HEK293 (cell line): ENCODE data around the gene PLEKHA6.

ENCODE experiments used
- CTCF ChIP-seq: fragments of 450-650 bp; formaldehyde crosslinking; IDR thresholded peaks from 2 replicates; pipeline ENCODE4 v1.5.1; 2016; ENCODE audit warnings: missing biosample characterization, missing genetic modification characterization
- ZBTB10 ChIP-seq: fragments of 450-650 bp; formaldehyde crosslinking; IDR thresholded peaks from 2 replicates; pipeline ENCODE4 v1.5.1; 2016; ENCODE audit warnings: missing biosample characterization, missing genetic modification characterization
- ZBTB11 ChIP-seq: fragments of 450-650 bp; formaldehyde crosslinking; conservative IDR thresholded peaks from 2 replicates; pipeline ENCODE4 v1.5.1; 2016; ENCODE audit warnings: low read depth, missing biosample characterization, missing genetic modification characterization
- ZBTB17 ChIP-seq: fragments of 450-650 bp; formaldehyde crosslinking; IDR thresholded peaks from 2 replicates; pipeline ENCODE4 v1.5.1; 2016; ENCODE audit warnings: missing biosample characterization, missing genetic modification characterization
- ZNF175 ChIP-seq: fragments of 450-650 bp; formaldehyde crosslinking; IDR thresholded peaks from 2 replicates; pipeline ENCODE4 v1.5.1; 2016; ENCODE audit warnings: missing biosample characterization, missing genetic modification characterization
- ZNF19 ChIP-seq: fragments of 450-650 bp; formaldehyde crosslinking; IDR thresholded peaks from 2 replicates; pipeline ENCODE4; 2016; ENCODE audit warnings: missing biosample characterization, missing genetic modification characterization, low read depth
- ZNF292 ChIP-seq: fragments of 450-650 bp; formaldehyde crosslinking; IDR thresholded peaks from 2 replicates; pipeline ENCODE4 v1.5.1; 2016; ENCODE audit warnings: low read depth, missing biosample characterization, missing genetic modification characterization, borderline replicate concordance
- ZNF510 ChIP-seq: fragments of 450-650 bp; formaldehyde crosslinking; IDR thresholded peaks from 2 replicates; pipeline ENCODE4 v1.5.1; 2018; ENCODE audit warnings: mild to moderate bottlenecking, missing genetic modification characterization, missing biosample characterization; ENCODE audit not compliant: insufficient replicate concordance
- ZNF626 ChIP-seq: fragments of 450-650 bp; sonication (Bioruptor Pico); formaldehyde crosslinking; IDR thresholded peaks from 2 replicates; pipeline ENCODE4 v1.5.1; 2018; ENCODE audit warnings: missing biosample characterization, missing genetic modification characterization, inconsistent platforms

- TF ChIP-seq CTCF (tag by site-specific recombination) (no peak), ZNF626 (tag by site-specific recombination) (no peak), ZNF19 (tag by site-specific recombination) (no peak), ZNF292 (tag by site-specific recombination) (no peak), ZBTB10 (tag by site-specific recombination) (no peak), ZNF175 (tag by site-specific recombination) (no peak), ZBTB11 (tag by site-specific recombination) (no peak), ZNF510 (tag by site-specific recombination) (no peak), ZBTB17 (tag by site-specific recombination) (no peak)
These were observed 107.6 kb downstream of the PLEKHA6 start for GRCh38 chr1:204251926-204252689.
